COLO668 (cell line): ENCODE measurements around the gene CAPN2.
"Not testable (repeated sequence)": the region's sequence is repeated elsewhere in the genome, so short reads cannot be mapped to it uniquely, and the experiment has no call there.

Experiments
- DNase-seq: peaks from one replicate; lab custom pipeline; 2025; ENCODE audit not compliant: unreplicated experiment; lab: John Stamatoyannopoulos, UW

Gene CAPN2

DNA sequence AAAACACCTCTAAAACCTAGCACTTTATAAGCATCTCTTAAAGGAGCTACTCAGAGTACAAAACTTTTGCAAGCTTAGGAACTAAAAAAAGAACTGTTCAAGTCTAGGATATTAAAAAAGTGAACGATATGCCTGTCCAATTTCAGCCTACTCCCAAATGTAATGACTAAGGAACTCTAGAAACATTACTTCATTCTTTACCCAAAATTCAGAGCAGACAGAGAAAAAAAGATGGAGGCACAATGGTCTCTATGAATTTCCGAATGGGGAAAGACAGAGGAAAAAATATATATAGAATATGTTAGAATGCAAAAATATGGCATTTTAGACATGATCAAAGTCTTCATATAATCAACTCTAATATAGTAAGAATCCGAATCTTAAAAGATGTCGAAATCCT, 72.2 kb downstream of the CAPN2 start:
- no peak for DNase-seq

DNA sequence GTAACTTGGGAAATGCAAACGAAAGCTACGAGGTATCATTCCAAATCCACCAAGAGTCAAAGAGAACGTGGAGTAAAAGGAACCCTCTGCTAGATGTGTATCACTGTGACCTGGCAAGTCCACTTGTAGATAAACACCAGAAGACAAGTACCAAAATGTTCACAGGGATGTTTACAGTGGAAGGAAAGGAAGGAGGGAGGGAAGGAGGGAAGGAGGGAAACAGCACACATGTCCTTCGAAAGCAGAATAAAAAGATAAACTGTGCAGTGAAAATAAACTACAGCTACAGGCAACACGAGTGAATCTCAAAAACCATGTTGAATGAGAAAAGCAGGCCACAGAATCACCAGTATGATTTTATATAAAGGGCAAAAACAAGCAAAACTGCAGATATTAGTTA, 73.5 kb downstream of the CAPN2 start:
- DNase-seq = no peak

DNA sequence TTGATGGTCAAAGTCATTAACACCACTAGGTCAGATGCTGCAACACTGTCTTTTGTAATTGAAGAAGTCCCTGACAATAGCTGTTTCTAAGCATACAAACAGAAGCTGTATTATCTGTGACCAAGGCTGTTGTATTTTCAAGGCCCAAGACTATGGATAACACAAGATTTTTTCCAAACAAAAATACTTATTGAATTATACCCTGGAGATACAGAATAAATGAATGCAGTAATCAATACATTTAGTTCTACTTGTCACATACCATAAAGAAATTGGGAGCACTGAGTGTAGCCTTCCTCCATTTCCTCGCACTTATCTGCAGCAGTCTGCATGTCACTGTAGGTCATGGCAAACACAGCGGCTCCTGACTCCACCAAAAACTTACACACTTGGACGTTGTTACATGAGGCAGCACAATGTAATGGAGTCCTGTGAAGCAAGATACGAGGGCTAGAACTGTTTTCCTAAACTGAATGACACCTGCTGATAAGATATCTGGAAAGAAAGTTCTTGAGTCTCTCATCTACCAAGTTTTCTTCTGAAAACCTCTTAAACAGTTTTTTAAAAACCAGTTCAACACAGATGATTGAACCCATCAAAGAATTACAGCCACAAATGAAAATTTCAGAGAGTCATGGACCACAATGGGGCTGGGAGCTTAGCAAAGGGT, 76.5 kb downstream of the CAPN2 start:
- no peak for DNase-seq

DNA sequence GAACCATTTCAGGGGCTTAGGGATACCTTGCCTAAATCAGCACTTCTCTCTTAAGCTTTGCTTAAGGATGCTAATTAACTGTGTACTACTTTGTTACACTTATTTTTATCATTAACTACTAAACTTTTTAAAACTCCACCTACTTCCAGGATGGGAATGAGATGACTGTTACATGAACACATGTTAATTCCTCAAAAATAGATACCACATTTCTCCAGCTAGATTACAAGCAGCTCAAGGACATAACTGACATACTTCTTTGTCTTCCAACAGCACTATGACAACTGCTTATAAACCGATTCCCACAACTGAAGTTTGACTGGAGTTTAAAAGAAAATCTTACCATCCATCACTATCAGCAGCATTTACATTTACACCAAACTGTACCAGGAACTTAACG, 79.7 kb downstream of the CAPN2 start:
- DNase-seq = no peak

DNA sequence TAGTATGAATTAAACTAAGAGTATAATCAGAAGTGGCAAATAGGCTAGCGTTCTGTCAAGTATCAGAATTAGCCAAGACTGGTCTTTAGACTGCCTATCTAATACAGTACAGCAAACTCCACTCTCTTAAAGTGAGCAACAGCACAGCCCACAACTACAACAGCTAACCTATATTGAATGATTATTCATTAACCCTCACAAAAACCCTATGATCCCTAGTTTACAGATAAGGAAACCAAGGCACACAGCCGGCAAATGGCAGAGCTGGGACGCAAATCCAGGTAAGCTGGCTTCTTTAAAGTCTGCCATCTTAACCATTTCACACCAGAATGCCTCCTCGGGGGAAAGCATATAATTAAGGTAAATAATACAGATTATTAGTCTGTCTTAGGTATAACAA, 81.4 kb downstream of the CAPN2 start:
- DNase-seq = no peak

DNA sequence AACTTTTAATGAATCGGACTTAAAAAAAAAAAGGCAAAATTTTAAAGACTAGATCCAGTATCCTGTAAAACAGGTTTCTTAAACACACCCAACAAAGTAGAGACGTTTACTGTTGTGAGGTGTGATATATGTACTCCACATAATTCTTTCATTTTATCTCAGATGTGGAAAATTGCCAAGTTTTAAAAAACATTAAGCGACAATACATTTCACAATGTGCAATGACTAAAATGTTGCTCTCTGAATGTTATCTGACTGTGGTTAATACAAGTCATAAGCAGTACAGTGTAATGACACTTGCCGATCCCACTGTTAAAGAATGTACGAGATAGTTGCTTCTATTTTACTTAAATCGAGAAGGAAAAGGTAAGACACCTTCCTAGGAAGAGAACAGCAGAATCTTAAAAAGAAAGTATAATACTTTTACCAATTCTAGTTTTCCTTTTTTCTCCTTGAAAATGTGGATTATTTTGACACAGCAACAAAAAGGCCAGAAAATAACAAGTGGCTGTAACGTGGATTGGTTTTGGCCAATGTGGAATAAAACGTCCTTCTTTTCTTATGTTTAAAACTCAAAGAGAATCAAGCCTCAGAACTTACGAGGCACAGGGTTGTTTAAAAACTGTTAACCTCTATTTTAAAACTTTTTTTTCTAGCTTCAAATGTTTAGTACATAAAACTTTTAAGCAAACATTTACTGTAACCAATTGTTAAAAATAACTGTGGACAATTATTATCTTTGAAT, 82.0 kb downstream of the CAPN2 start:
- DNase-seq = no peak

DNA sequence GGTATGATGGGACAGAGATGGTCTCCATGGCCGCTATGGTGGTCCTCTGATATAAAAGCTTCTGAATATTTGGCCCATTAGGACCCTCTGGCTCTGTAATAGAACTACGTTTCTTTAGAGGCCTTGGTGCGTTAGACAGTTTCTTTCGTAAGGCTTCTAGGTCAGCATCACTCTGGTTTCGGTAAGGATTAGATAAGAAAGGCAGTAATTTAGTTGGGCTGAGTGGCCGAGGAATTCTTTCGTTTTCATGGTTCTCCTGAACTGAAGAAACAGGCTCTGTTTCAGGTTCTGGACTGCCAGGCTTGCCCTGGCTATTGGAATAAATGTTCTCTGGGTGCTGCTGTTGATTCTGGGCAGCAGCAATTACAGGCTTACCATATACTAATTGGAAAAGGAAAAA, 83.9 kb downstream of the CAPN2 start:
- no peak for DNase-seq

DNA sequence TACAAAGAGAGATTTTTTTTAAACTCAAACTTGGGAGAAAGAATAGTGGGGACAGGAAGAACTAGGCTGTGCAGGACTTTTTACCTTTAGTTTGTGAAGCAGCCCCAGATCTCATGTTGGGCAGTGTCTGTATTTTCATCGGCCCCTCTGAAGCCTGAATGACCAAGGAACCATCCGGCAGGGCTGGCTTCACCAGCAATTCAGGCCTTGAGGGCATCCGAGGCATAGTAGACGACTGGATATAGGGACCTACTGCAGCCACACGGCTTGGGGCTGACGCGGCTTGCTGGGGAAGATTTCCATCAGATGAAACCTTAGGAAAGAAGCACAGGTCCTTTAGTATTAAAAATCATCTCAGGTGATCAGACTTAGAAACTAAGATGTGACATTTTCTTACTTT, 89.7 kb downstream of the CAPN2 start:
- DNase-seq = no peak

DNA sequence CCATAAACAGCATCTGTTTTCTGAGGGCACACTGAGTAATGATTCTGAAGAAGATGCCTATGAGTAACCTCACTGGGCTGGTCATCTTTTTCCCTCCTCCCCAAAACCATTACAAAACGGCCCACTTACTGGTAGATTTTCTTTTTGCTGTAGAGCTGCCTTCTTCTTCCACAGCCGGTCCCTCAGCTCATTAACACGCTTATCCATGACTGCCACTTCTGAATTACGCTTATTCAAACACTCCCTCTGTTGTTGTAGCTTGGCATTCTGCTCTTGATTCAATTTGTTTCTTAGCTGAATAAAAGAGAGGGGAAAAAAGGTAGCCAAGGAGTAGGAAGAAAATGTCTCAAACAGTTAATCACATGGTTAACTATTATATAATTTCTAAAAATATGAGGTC, 90.3 kb downstream of the CAPN2 start:
- DNase-seq = no peak

DNA sequence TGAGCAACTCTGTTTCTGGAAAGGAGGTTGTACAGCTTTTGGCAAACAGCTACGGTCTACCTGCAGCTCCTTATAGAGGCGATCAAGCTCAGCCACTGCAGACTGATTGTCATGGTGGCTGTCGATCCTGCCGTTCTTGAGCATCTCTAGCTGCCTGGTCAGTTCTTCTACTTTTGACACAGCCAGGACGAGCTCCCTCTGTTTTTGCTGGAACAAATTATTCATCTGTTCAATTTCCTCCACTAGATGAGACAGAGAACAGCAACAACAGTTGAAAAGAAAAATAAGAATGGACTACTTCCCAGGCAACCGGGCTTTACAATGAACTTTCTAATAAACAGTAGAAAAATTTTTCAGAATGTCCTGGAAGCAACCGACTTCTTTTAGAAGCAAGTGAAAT, 90.9 kb downstream of the CAPN2 start:
- no peak for DNase-seq

DNA sequence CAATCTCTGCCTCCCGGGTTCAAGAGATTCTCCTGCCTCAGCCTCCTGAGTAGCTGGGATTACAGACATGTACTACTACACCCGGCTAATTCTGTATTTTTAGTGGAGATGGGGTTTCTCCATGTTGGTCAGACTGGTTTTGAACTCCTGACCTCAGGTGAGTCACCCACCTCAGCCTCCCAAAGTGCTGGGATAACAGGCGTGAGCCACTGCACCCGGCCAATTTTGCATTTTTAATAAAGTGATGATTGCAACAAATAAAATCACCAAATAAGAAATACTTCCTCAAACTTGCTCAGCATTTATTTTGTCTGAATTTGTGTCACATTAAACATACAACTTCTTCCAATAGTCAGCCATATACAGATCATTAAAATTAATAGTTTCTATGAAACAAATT, 97.6 kb downstream of the CAPN2 start:
- not testable (repeated sequence) for DNase-seq

DNA sequence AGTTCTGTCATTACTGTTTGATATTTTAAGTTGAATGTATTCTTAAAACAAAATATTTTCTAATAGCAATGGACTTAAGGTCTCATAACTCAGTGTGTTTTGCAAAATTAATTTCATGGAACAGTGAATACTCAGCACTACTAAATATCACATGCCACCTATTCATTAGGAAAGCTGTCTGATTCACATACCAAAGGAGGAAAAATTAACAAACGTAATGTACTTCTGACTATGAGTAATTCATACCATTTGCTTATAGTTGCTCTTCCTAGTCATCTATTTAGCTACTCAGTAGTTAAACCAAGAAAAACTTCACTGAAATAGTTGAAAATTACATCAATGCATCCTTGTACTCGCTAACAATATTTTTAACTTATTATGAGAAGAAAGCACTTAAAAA, 98.2 kb downstream of the CAPN2 start:
- DNase-seq = no peak

DNA sequence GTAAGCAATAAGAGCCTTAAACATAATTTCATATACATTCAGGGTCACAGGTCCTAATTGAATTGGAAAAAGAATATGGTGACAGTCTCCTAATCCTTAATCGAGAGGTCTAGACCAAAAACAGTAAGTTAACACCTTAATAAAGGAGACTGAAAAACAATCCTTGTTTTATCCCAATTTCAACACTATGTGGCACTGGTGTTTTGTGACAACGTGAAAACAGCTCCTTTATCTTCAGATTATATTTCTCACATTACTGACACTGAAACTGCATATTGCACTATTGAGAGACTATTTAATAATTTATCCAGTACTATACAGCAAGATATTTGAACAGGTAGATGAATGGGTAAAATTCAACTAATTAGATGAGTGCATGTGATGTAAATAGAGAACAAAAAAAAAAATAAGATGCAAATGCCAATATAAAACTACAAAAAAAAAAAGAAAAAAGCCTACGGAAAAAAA, 99.3 kb downstream of the CAPN2 start:
- DNase-seq = no peak

DNA sequence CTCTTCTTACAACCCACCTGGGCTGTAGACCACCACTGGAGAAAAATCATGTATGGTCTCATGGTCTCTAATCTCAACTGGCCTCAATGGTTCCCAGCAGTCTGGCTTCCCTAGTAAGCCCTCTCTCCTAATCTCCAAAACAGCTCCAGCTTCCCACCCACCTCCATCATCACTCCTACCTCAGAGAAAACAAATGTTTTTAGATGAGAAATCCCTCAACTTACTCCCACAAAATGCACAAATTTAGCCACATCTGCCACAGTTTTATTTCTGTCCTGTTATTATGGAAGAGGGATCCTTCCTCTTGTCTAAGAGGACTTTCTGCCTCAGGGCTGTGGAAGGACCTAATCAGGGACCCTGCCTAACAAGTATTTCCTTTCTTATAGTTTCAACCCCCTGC, 101.3 kb downstream of the CAPN2 start:
- no peak for DNase-seq

DNA sequence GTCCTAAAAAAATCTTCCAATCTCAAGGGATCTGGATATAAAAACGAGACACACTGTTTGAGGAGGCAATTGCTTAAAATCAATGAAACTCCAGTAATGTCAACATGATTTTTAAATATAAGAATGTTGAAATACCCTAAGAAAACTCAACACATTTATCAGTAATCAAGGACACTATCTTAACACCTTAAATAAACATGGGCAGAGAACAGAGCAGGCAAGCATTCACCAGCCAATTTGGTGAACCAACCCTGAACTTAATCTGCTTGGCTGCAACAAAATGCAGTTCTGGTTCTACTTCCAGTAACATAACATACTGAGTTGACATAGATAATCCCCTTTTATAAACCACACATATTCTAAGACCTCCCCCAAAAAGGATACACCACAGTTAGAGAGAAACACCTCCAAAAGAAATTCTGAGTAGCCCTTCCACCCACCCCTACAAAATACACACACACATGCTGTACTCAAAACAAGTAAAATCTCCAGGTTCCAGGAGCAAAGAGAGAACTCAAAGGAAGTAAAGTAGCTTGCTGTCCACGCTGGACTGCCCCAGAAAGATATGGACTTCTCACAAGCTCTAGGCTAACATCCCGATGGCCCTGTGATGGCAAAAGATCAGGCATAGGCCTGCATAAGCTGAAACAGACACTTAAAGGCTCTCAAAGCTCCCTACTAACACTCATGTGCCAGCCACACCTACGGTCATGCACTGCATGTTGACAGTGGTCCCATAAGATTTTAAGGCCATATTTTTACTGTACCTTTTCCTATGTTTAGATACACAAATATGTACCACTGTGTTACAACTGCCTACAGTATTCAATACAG, 102.9 kb downstream of the CAPN2 start:
- no peak for DNase-seq

DNA sequence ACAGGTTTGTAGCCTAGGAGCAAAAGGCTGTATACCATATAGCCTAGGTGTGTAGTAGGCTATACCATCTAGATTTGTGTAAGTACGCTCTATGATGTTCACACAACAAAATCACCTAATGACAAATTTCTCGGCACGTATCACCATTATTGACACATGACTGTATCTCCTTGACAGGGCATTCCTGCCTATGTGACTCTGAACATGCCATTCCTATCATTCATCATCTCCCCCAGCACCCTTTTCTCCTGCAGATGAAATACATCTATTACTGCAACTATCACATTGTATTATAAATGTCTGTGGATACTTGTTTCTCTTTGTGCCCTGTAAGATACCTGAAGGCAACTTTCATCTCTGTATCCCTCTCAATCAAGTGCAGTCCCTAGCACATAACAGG, 103.5 kb downstream of the CAPN2 start:
- DNase-seq = no peak

DNA sequence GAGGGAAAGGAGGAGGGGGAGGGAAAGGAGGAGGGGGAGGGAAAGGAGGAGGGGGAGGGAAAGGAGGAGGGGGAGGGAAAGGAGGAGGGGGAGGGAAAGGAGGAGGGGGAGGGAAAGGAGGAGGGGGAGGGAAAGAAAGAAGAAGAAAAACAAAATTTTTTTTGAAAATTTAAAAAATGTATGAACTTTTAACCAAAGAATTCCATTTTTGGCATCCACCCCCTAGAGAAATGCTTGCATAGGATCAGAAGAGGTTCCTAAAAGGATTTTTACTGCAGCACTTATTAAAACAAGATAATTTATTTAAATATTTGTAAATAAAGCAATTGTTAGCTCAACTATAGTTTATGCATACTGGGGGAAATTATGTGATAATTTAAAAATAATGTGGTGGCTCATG, 104.9 kb downstream of the CAPN2 start:
- not testable (repeated sequence) for DNase-seq

DNA sequence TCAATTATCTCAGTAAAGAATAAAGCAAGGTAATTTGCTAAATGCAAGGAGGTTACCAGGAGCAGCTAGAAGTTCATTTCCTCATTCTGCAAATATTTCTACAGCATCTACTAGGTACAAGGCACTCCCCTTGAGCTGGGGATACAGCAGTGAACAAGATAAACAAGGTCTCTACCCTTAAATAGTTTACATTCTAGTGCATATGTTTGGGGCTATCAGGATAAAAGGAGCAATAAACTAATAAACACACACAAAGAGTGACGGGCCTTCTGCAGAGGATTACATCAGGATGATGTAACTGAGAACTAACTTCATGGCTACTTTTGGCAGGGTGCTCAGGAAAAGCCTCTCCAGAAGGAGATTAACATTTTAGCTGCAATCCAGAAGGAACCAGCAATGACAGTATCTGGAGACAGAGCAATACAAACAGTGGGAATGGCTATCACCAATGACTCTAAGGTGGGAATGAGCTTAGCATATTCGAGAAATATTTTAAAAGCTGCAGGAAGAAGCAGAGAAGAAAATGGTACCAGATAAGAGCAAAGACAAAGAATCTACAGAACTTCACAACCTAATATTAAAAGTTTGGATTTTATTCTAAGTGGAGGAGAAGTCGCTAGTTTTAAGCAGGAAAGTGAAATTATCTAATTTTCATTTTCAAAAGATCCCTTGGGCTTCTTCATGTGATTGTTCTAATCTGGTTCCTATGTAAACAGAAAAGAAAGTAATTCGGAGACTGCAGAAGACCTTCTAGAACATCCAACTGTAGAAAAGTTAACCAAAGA, 107.6 kb downstream of the CAPN2 start:
- no peak for DNase-seq

DNA sequence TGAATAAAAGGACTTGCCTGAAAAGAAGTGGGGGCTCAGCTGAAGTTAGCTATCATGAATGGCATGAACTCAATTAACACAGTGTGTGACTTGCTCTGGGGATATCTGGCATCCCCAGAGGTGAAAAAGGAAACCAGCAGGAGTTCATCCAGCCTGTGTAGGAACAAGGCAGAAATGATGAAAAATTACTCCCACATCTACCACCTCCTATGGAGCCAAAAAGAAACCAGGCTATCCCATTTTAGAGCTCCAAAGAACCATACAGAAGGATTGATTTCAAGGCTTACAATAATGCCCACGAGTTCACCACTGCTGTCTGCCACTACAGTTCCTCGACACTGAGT, 108.1 kb downstream of the CAPN2 start:
- no peak for DNase-seq

DNA sequence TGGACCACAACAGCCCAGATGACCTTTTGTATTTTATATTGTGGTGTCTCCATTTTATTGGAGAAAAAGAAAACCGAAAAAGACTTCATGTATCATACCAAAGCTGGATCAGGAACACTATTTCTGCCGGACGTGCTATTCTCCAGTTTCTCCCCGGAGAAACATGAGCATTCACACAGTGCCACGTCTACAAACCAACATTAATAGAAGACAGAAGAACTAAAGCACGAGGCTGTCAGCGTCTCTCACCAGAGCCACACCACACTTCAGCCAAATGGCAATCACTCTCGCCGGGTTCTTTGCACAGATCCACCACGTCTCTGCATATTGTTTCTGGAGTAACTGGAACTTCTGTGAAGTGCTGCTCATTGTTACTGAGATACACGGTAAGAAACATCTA, 108.6 kb downstream of the CAPN2 start:
- no peak for DNase-seq

DNA sequence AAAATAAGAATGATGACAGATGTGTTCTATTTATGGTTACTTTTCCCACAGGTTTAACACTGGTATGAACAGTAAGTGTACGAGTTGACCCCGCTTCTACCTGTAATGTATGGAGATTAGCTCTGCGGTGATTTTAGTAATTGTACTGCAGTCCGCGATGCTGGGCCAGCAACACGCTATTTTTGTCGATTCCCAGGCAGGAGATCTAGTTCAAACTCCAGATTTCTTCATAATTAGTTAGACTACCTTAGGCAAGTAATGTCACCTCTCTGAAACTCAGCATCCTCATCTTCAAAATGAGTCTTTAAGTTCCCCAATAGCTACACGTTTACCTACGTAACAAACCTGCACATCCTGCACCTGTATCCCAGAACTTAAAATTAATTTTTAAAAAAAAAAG, 111.9 kb downstream of the CAPN2 start:
- no peak for DNase-seq
